ENCODE measurements around the gene XBP1. TPM values are rescaled to one million over a fixed set of nuclear protein-coding genes. Genes with fewer than 3 reads are reported as not detected.

XBP1 gene
- 128 and 131 TPM in 2 replicates for total RNA-seq (2021; fragmentation: NEBNext Ultra II Directional; extraction: Animal tissue kit (Norgen Biotek cat#: 25700))
- polyA plus RNA-seq (2011; rRNA removed) = 76.3 and 99.8 TPM in 2 replicates
- 84.1 TPM for polyA plus RNA-seq (2011; cell fraction: cytosol; rRNA removed)
- polyA plus RNA-seq (2011; cell fraction: nucleus; rRNA removed) = 85.0 TPM
- polyA plus RNA-seq (2012, experiment 1 of 2) = 77.8 to 88.7 TPM (median 84.7 TPM) in 4 replicates
- polyA plus RNA-seq (2012, experiment 2 of 2) = 117 TPM
- polyA plus RNA-seq (2013, experiment 1 of 2) = 162 TPM
- 173 TPM for polyA plus RNA-seq (2013, experiment 2 of 2)
- polyA minus RNA-seq (2011; rRNA and poly(A)+ RNA removed) = 195 and 221 TPM in 2 replicates
- polyA minus RNA-seq (2011; cell fraction: cytosol; rRNA and poly(A)+ RNA removed) = 84.3 TPM
- 63.4 TPM for polyA minus RNA-seq (2011; cell fraction: nucleus; rRNA and poly(A)+ RNA removed)
- long read RNA-seq, experiment 1, transcript XBP1-201 (5 exons, 1,850 nt) = major isoform, 84 of 187 reads
- long read RNA-seq, experiment 1, transcript XBP1-206 (2 exons, 2,173 nt) = minor isoform, 7 of 187 reads
- long read RNA-seq, experiment 1, partial matches to known transcripts = 93 of 187 reads
- long read RNA-seq, experiment 1, other reads (novel, unspliced or antisense) = 3 of 187 reads
- long read RNA-seq, experiment 2, partial matches to known transcripts = 14 of 16 reads
- long read RNA-seq, experiment 2, other reads (novel, unspliced or antisense) = 0 of 16 reads

- H2BK15ac ChIP-seq (ENCODE audit: low read length) = no peak within 1 kb of the TSS
- H4K91ac ChIP-seq (replicated peaks; ENCODE audit: insufficient read length, low read length) = peak within 1 kb of the TSS; percentile 34
- DNase-seq (ENCODE audit: low read depth in 1 of 2, low spot score in 2 of 2) (peak; percentile 66 to 96), FAIRE-seq (no peak)
- no peaks in the 10 kb centered on the region for H3K27me3 ChIP-seq (replicated peaks in 1 of 4; ENCODE audit: control insufficient read depth in 3 of 4, extremely low read depth in 1 of 4, insufficient read depth in 3 of 4, low read length in 3 of 4)
- H3K79me2 ChIP-seq (ENCODE audit: control insufficient read depth in 1 of 2, insufficient read depth in 2 of 2, low read length in 2 of 2) = peaks cover 10 to 34% of the 10 kb centered on the region in 2 experiments
- H4K8ac ChIP-seq (ENCODE audit: extremely low read depth, insufficient read depth, low read length) = peak within 1 kb of the TSS; percentile 81; the same call in 1 of the 2 replicates
- no peak within 1 kb of the TSS for H3K14ac ChIP-seq (ENCODE audit: insufficient read length)
- H3K4me1 ChIP-seq (replicated peaks in 1 of 4; ENCODE audit: control insufficient read depth in 3 of 4, insufficient read depth in 4 of 4, low read length in 3 of 4) = peaks cover 0 to 3% (median under 1%) of the 10 kb centered on the region in 4 experiments; a peak in 1 of 7 replicates
- peak within 1 kb of the TSS; percentile 57 for H3K4ac ChIP-seq (replicated peaks; ENCODE audit: insufficient read length, low read depth, low read length)
- peak within 1 kb of the TSS; percentile 21 for H2BK120ac ChIP-seq (replicated peaks; ENCODE audit: low read depth, low read length)
- H2BK20ac ChIP-seq (ENCODE audit: low read length) = no peak within 1 kb of the TSS
- peak within 1 kb of the TSS; percentile 78; the same call in 1 of the 2 replicates for H2AFZ ChIP-seq (ENCODE audit: low read length)
- peaks cover 2 to 4% of the 10 kb centered on the region in 2 experiments for H4K20me1 ChIP-seq (replicated peaks in 1 of 2; ENCODE audit: control insufficient read depth in 1 of 2, insufficient read depth in 2 of 2, low read length in 2 of 2)
- no peak within 1 kb of the TSS for H3K23ac ChIP-seq (ENCODE audit: insufficient read length)
- H3K36me3 ChIP-seq (ENCODE audit: control insufficient read depth in 2 of 4, insufficient read depth in 4 of 4, low read length in 3 of 4) = peaks cover 15 to 36% (median 24%) of the 10 kb centered on the region in 4 experiments
- H3K4me2 ChIP-seq (ENCODE audit: insufficient read depth in 1 of 2, low read depth in 2 of 2, low read length in 2 of 2) = peak within 1 kb of the TSS; percentile 84 to 93
- ChIA-PET CTCF (ENCODE audit: partially characterized antibody) (interaction anchor here (0.6 kb wide), 1 partner anchor 287 kb away, joined by 4 read pairs; no protein-coding TSS in a partner anchor), POLR2A (ENCODE audit: partially characterized antibody) (interaction anchor here (0.7 to 10.0 kb wide), 22 partner anchors 8 to 882 kb away, joined by 3 to 100 read pairs (median 5); partner anchors contain the start of genes CCDC117, EWSR1, PITPNB and RHBDD3)
- H3K9me3 ChIP-seq (ENCODE audit: insufficient read depth in 2 of 2, low read depth in 1 of 2, low read length in 1 of 2) = no peaks in the 10 kb centered on the region
- H3K18ac ChIP-seq (ENCODE audit: extremely low read depth, low read length) = peak within 1 kb of the TSS; percentile 57
- H2BK5ac ChIP-seq (ENCODE audit: low read depth, low read length) = peak within 1 kb of the TSS; percentile 82
- peaks cover 4% of the 10 kb centered on the region for H3K23me2 ChIP-seq (ENCODE audit: low read depth, low read length)
- peak within 1 kb of the TSS; percentile 77 for H4K5ac ChIP-seq (ENCODE audit: insufficient read length, low read depth, low read length)
- H3K27ac ChIP-seq (ENCODE audit: low read depth, low read length) = peak within 1 kb of the TSS; percentile 89
- H3K56ac ChIP-seq (replicated peaks; ENCODE audit: insufficient read length, low read depth, low read length) = peak within 1 kb of the TSS; percentile 36
- peak within 1 kb of the TSS; percentile 91 to 99 (median 96) for H3K9ac ChIP-seq (replicated peaks in 1 of 4; ENCODE audit: extremely low read depth in 1 of 4, low read depth in 3 of 4, low read length in 3 of 4)
- peak within 1 kb of the TSS; percentile 78 to 97 (median 90) for H3K4me3 ChIP-seq (ENCODE audit: extremely low read depth in 1 of 4, insufficient read depth in 2 of 4, low read depth in 3 of 4, low read length in 4 of 4)
- H2BK12ac ChIP-seq (ENCODE audit: low read depth, low read length) = peak within 1 kb of the TSS; percentile 9; the same call in 1 of the 2 replicates
- 3% methylated on average over 69 of the region's 78 CpGs; no CpG with 5 or more reads in 1 of the 2 experiments for WGBS, 2 experiments (ENCODE audit: extremely low coverage in 1 of 2, insufficient coverage in 1 of 2, insufficient read length in 1 of 2, insufficient replicate concordance in 2 of 2, low coverage in 1 of 2, low lambda C conversion rate in 2 of 2, missing lambda C conversion rate in 1 of 2)
- H3K79me1 ChIP-seq (ENCODE audit: low read depth, low read length) = no peaks in the 10 kb centered on the region; the same call in 1 of the 2 replicates
- H2AK5ac ChIP-seq (ENCODE audit: low read depth, low read length) = peak within 1 kb of the TSS; percentile 66; the same call in 1 of the 2 replicates
- TF ChIP-seq RBBP5 (IDR thresholded peaks at IDR 0.05; ENCODE audit: borderline replicate concordance, low read depth, low read length) = peak; percentile 51; the same call in 1 of the 2 replicates
- TF ChIP-seq YY1 (IDR thresholded peaks at IDR 0.05; ENCODE audit: low read depth, low read length) = peak; percentile 82
- no peak for TF ChIP-seq SIX5 (IDR thresholded peaks at IDR 0.05; ENCODE audit: low read depth, low read length)
- TF ChIP-seq SIRT6 (IDR thresholded peaks at IDR 0.05; ENCODE audit: low read length) = no peak
- peak; percentile 96 for TF ChIP-seq TAF1 (IDR thresholded peaks at IDR 0.05; ENCODE audit: low read depth, low read length)
- TF ChIP-seq SIN3A (conservative IDR thresholded peaks at IDR 0.05 in 1 of 2, IDR thresholded peaks at IDR 0.05 in 1 of 2; ENCODE audit: low read depth in 1 of 2, low read length in 2 of 2) = peak in 1 of 2 experiments; percentile 65; a peak in 1 of 4 replicates
Measured at GRCh38 chr22:28800308-28801041, at the start of gene XBP1. Gene XBP1 (minus strand): TSS chr22:28800569.

Measured in H1 (cell line).